ENCODE data around the gene PLA2G12B.

The PLA2G12B gene

GRCh38 chr10:72890086-72890485, 64.5 kb downstream of the PLA2G12B start:
- no peak for DNase-seq (ENCODE audit: low spot score)

GRCh38 chr10:72889391-72889831, 65.2 kb downstream of the PLA2G12B start:
- DNase-seq (ENCODE audit: low spot score) = no peak

GRCh38 chr10:72888151-72888638, 66.4 kb downstream of the PLA2G12B start:
- DNase-seq (ENCODE audit: low spot score) = no peak

GRCh38 chr10:72887043-72887442, 67.6 kb downstream of the PLA2G12B start:
- DNase-seq (ENCODE audit: low spot score) = peak; percentile 5

GRCh38 chr10:72886621-72887020, 68.0 kb downstream of the PLA2G12B start:
- DNase-seq (ENCODE audit: low spot score) = no peak

- no peak for DNase-seq (ENCODE audit: low spot score)
Measured at GRCh38 chr10:72885953-72886352, 68.7 kb downstream of the PLA2G12B start.

Measured in germinal center (tissue), 1 donor.